Measurements from ENCODE around the gene NKX3-2. TPM values are rescaled to one million over a fixed set of nuclear protein-coding genes. Genes with fewer than 3 reads are reported as not detected.

The NKX3-2 gene
- total and polyA plus RNA-seq, 9 donors, result 0.09 to 0.84 (median 0.19) TPM

DNA sequence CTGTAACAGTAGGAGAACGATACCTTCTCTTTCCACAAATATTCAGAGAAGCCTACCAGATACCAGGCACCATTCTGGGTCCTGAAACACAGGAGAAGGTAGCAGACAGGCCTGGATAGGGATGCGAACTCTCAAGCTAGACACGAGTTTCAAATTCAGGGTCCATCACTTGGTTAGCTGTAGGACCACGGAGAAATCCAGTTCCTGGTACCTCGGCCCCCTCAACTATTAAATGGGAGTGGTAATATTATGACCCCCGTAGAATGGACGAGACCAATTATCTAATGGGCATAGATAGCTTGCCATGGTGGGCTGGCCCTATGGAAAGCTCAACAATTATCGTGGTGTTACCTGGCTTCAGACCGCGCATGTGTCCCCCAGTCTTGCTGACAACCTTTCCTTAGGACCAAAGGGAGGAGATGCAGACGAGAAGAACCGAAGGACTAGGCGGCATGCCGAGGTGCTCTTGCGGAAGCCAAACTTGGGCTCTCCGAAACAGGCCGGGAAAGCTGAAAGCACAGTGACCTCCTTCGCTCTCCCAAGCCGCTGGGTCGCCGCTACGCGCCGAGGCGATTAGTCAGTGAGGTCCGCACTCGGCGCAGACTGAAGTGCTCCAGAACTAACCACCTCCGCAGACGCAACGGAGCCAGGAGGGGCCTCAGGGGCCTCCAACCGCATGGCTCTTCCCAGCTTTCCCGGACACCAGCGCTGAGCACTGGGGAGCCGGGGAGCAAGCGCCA, 19.6 kb downstream of the NKX3-2 start:
- Histone ChIP-seq H3K27ac (ENCODE audit: low read length) (no peak overlapping the region), H3K27me3 (ENCODE audit: control insufficient read depth, insufficient read depth, low read length) (peaks cover 82% of the 10 kb centered on the region), H3K9me3 (replicated peaks; ENCODE audit: control insufficient read depth, low read depth, low read length) (peaks cover 12% of the 10 kb centered on the region), H3K4me3 (ENCODE audit: low read length) (no peak overlapping the region), H3K4me1 (ENCODE audit: control insufficient read depth, insufficient read depth, low read length) (peaks cover 8% of the 10 kb centered on the region), H3K36me3 (ENCODE audit: control insufficient read depth, insufficient read depth, low read length) (no peaks in the 10 kb centered on the region)
- DNase-seq, result no peak
- WGBS (ENCODE audit: insufficient coverage), result 3% methylated on average over 29 of the region's 36 CpGs

DNA sequence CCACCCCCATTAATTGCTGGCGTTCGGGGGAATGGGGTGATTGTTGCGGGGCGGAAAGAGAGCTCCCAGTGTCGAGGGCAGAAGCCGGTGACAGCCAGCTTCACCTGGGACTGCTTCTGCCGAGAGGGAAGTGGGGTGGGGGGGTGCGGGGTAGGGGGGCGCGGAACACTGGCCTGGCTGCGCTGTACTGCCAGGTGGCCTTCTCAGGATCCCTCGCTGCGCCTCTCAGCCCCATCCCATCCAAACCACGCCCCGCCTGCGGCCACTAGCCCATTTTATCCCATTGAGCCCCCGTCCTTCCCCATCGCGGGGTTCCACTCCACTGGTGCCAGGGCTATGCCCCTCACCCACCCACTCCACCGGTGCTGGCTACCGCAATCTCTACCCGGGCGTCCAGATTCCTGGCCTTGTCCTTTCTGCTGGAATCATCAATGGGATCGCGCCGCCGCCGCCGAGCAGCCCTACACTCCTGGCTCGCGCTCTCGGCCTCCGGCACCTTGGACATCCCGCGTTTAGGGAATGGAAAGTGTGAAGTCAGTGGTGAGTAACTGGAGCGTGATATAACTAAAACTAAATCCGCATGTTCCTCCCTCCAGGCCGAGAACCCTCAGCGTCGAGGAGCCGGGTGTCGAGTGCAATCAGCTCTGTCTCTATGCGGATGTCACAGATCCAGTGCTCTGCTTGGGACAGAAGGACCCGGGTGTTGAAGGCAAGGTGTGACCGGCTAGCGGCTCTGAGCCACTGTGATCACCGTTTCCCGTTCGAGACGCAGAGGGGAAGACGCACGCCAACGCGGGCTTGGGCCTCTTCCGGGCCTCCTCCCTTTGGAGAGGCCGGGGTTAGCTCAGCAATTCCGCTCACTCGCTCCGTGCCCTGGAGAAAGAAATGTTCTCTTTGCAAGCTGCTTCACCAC, 20.5 kb downstream of the NKX3-2 start:
- Histone ChIP-seq H3K36me3 (ENCODE audit: control insufficient read depth, insufficient read depth, low read length) (no peaks in the 10 kb centered on the region), H3K4me1 (ENCODE audit: control insufficient read depth, insufficient read depth, low read length) (peaks cover 4% of the 10 kb centered on the region), H3K27me3 (ENCODE audit: control insufficient read depth, insufficient read depth, low read length) (peaks cover 74% of the 10 kb centered on the region), H3K4me3 (ENCODE audit: low read length) (no peak overlapping the region), H3K27ac (ENCODE audit: low read length) (no peak overlapping the region), H3K9me3 (replicated peaks; ENCODE audit: control insufficient read depth, low read depth, low read length) (peaks cover 12% of the 10 kb centered on the region)
- WGBS (ENCODE audit: insufficient coverage), result 9% methylated on average over 35 of the region's 59 CpGs
- DNase-seq, result no peak

DNA sequence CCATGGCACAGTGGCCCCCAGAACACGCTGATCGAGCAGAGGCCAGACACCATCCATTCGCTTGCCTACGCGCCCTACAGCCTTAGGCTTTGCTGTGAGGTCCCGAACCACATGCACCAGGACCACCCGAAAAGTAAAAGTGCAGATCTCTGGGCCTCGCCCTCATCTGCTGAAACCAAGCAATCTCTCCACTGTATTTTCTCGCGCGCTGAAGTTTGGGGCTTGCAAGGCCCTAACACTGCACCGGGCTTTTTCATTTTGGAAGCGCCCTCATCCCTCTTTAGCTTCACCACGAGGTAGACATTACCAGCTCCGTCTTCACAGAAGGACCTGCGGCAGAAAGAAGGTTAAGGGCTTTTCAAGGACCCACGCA, 21.2 kb downstream of the NKX3-2 start:
- WGBS (ENCODE audit: insufficient coverage), result 10% methylated on average over 15 of the region's 17 CpGs
- H3K9me3 ChIP-seq (replicated peaks; ENCODE audit: control insufficient read depth, low read depth, low read length), result peaks cover 12% of the 10 kb centered on the region
- peaks cover 2% of the 10 kb centered on the region for H3K4me1 ChIP-seq (ENCODE audit: control insufficient read depth, insufficient read depth, low read length)
- H3K27ac ChIP-seq (ENCODE audit: low read length), result no peak overlapping the region
- peaks cover 69% of the 10 kb centered on the region for H3K27me3 ChIP-seq (ENCODE audit: control insufficient read depth, insufficient read depth, low read length)
- no peak for DNase-seq
- no peaks in the 10 kb centered on the region for H3K36me3 ChIP-seq (ENCODE audit: control insufficient read depth, insufficient read depth, low read length)
- H3K4me3 ChIP-seq (ENCODE audit: low read length), result no peak overlapping the region

DNA sequence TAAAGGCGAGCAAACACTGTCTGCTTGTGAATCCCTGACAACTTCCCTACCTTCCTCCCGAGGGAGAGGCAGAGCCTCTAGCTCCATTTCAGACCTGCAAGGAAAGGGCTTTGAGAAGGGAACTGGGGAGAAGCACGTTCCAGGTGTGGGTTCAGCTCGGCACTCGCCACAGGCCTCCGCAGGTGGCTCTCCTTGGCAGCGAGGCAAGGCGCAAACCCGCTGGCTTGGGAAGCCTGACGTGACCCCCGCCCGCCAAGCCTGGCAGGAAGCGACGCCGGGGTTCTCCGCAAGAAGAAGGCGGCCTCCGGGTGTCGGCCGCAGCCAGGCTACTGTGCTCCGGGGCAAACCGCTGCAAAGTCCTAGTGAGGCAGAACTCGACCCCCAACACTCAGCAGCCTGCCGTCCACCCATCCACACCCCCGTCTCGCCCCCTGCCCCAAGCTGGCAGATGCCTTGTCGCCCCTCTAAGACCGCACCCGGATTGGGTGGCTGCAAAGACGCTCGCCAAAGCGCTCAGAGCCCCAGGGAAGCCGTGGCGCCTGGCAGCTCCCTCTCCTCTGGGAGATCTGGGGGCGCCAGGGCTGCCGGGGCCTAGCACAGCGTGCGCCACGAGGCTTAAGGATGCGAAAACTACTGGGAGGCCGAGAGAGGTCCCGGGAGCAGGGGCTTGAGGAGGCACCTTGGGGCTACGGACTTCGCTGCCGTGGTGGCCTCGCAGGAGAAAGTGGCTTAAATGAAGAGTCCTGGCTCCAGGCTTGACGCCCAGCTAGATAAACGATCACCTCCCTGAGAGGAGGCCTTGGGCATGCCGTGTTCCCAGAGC, 21.8 kb downstream of the NKX3-2 start:
- no peak for DNase-seq
- H3K4me1 ChIP-seq (ENCODE audit: control insufficient read depth, insufficient read depth, low read length), result no peaks in the 10 kb centered on the region
- no peak overlapping the region for H3K4me3 ChIP-seq (ENCODE audit: low read length)
- 4% methylated on average over 46 of the region's 49 CpGs for WGBS (ENCODE audit: insufficient coverage)
- peaks cover 63% of the 10 kb centered on the region for H3K27me3 ChIP-seq (ENCODE audit: control insufficient read depth, insufficient read depth, low read length)
- H3K36me3 ChIP-seq (ENCODE audit: control insufficient read depth, insufficient read depth, low read length), result no peaks in the 10 kb centered on the region
- H3K27ac ChIP-seq (ENCODE audit: low read length), result no peak overlapping the region
- H3K9me3 ChIP-seq (replicated peaks; ENCODE audit: control insufficient read depth, low read depth, low read length), result peaks cover 12% of the 10 kb centered on the region

DNA sequence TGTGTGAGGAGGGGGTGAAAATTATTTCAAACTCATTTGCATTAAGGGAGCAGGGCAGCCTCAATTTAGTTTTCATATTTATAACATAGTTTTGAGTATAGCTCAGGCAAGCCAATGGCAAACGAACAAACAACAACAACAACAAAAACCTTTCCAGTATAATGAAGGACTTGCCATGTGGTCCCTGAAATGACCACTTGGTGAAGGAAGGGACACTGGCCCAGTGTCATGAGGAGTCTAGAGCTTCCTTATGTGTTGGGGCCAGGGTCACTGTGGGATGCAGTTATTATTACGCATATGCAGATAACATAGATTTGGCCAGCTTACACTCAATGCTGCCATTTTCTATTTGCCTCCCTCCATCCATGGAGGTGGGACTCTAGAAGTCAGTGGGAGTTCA, 23.3 kb downstream of the NKX3-2 start:
- H3K9me3 ChIP-seq (replicated peaks; ENCODE audit: control insufficient read depth, low read depth, low read length), result peaks cover 12% of the 10 kb centered on the region
- no peaks in the 10 kb centered on the region for H3K4me1 ChIP-seq (ENCODE audit: control insufficient read depth, insufficient read depth, low read length)
- H3K27ac ChIP-seq (ENCODE audit: low read length), result no peak overlapping the region
- H3K27me3 ChIP-seq (ENCODE audit: control insufficient read depth, insufficient read depth, low read length), result peaks cover 48% of the 10 kb centered on the region
- no peaks in the 10 kb centered on the region for H3K36me3 ChIP-seq (ENCODE audit: control insufficient read depth, insufficient read depth, low read length)
- no peak for DNase-seq
- no peak overlapping the region for H3K4me3 ChIP-seq (ENCODE audit: low read length)
- no CpG with 5 or more reads among the region's 2 CpGs for WGBS (ENCODE audit: insufficient coverage)

DNA sequence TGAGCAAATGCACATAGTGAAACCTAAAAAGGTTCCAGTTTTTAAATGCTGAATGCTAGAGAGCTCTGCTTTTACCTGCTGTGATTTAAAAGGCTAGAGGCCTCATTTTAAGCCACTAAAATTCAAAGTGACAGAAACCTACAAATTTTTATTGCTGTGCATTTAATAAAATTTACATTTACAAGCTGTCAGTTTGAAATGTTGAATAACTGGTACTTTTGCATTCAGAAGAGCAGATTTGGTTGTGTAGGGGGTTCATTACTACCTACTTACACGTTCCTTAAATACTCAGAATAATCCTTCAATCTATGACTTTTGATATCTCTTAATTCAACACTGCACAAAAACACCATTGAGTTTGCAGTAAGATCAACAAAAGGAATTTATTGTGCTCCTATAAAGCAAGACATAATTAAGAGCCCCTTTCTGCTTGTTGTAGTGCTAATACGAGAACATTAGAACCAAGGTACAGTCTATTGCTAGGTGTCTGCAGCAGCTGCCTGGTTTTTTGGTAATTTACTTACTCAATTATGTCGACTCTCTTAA, 27.9 kb downstream of the NKX3-2 start:
- no peak overlapping the region for H3K27ac ChIP-seq (ENCODE audit: low read length)
- H3K27me3 ChIP-seq (ENCODE audit: control insufficient read depth, insufficient read depth, low read length), result peaks cover 13% of the 10 kb centered on the region
- H3K4me1 ChIP-seq (ENCODE audit: control insufficient read depth, insufficient read depth, low read length), result no peaks in the 10 kb centered on the region
- H3K9me3 ChIP-seq (replicated peaks; ENCODE audit: control insufficient read depth, low read depth, low read length), result no peaks in the 10 kb centered on the region
- no peaks in the 10 kb centered on the region for H3K36me3 ChIP-seq (ENCODE audit: control insufficient read depth, insufficient read depth, low read length)
- no CpG with 5 or more reads among the region's 3 CpGs for WGBS (ENCODE audit: insufficient coverage)
- H3K4me3 ChIP-seq (ENCODE audit: low read length), result no peak overlapping the region
- no peak for DNase-seq

DNA sequence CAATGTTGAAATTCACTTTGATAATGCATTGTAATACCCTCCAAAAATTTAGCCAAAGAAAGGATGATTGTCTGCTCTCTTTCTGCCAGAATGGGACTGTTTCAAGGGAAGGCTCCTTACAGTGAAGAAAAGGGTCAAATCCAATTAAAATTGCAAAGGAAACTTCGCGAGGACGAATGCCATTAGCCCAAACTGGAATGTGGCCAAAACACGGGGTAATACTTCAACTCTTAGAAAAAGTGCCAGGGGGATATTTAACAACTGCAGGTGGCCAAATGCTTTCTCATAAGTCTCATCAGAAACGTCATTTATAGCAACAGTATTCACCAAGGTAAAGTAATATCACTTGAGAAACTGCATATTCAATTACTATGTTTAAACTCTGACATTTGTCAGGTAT, 29.0 kb downstream of the NKX3-2 start:
- DNase-seq, result no peak
- peaks cover 8% of the 10 kb centered on the region for H3K27me3 ChIP-seq (ENCODE audit: control insufficient read depth, insufficient read depth, low read length)
- no peaks in the 10 kb centered on the region for H3K4me1 ChIP-seq (ENCODE audit: control insufficient read depth, insufficient read depth, low read length)
- no peaks in the 10 kb centered on the region for H3K36me3 ChIP-seq (ENCODE audit: control insufficient read depth, insufficient read depth, low read length)
- WGBS (ENCODE audit: insufficient coverage), result 4% methylated on average over 3 of the region's 5 CpGs
- H3K4me3 ChIP-seq (ENCODE audit: low read length), result no peak overlapping the region
- no peaks in the 10 kb centered on the region for H3K9me3 ChIP-seq (replicated peaks; ENCODE audit: control insufficient read depth, low read depth, low read length)
- H3K27ac ChIP-seq (ENCODE audit: low read length), result no peak overlapping the region

DNA sequence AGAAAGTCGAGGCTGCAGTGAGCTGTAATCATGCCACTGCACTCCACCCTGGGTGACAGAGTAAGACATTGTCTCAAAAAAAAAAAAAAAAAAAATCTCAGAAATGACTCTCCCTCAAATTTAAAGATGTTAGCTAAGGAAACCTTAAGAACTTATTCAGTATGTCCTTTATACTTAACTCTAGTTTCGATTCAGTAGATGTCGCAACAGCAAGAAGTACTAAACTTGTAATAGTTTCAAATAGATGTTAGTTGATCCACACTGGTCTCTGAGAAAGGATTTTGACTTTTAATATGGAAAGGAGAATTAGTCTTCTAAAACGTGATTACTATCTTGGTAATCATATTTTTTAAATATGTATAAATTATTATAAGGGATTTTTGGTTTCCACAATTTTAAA, 29.6 kb downstream of the NKX3-2 start:
- WGBS (ENCODE audit: insufficient coverage), result no CpG with 5 or more reads among the region's 4 CpGs
- Histone ChIP-seq H3K4me3 (ENCODE audit: low read length) (no peak overlapping the region), H3K27me3 (ENCODE audit: control insufficient read depth, insufficient read depth, low read length) (peaks cover 8% of the 10 kb centered on the region), H3K27ac (ENCODE audit: low read length) (no peak overlapping the region), H3K36me3 (ENCODE audit: control insufficient read depth, insufficient read depth, low read length) (no peaks in the 10 kb centered on the region), H3K4me1 (ENCODE audit: control insufficient read depth, insufficient read depth, low read length) (no peaks in the 10 kb centered on the region), H3K9me3 (replicated peaks; ENCODE audit: control insufficient read depth, low read depth, low read length) (no peaks in the 10 kb centered on the region)
- DNase-seq, result no peak

DNA sequence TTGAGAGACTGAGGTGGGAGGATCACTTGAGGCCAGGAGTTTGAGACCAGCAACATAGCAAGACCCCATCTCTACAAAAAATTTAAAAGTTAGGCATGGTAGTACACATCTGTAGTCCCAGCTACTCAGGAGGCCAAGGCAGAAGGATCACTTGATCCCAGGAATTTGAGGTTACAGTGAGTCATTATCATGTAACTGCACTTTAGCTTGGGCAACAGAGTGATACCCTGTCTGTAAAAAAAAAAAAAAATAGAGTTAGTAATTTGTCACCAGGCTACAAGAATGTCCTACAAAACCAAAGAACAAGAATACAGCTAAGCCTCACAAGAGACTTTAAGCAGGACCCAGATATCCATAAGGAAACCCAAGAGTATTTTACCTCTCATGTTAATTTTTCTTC, 33.2 kb downstream of the NKX3-2 start:
- Histone ChIP-seq H3K27me3 (ENCODE audit: control insufficient read depth, insufficient read depth, low read length) (peaks cover 5% of the 10 kb centered on the region), H3K27ac (ENCODE audit: low read length) (no peak overlapping the region), H3K9me3 (replicated peaks; ENCODE audit: control insufficient read depth, low read depth, low read length) (no peaks in the 10 kb centered on the region), H3K4me3 (ENCODE audit: low read length) (no peak overlapping the region), H3K36me3 (ENCODE audit: control insufficient read depth, insufficient read depth, low read length) (no peaks in the 10 kb centered on the region), H3K4me1 (ENCODE audit: control insufficient read depth, insufficient read depth, low read length) (no peaks in the 10 kb centered on the region)
- no peak for DNase-seq

DNA sequence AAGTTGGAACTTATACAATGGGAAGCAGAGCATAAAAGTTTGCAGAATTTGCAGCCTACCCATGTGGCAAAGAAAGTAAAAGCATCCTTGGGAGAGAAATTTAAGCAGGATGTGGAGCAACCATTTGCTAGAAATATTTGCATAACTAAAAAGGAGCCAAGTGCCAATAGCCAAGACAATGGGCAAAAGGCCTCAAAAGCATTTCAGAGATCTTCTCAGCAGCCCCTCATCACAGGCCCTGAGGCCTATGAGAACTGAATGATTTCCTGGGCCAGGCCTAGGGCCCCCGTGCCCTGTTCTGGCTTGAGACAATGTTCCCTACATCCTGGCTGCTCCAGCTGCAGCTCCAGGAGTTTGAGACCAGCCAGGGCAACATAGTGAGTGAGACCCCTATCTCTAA, 34.9 kb downstream of the NKX3-2 start:
- no peak overlapping the region for H3K4me3 ChIP-seq (ENCODE audit: low read length)
- WGBS (ENCODE audit: insufficient coverage), result no CpG with 5 or more reads among the region's 1 CpG
- H3K36me3 ChIP-seq (ENCODE audit: control insufficient read depth, insufficient read depth, low read length), result no peaks in the 10 kb centered on the region
- H3K27me3 ChIP-seq (ENCODE audit: control insufficient read depth, insufficient read depth, low read length), result peaks cover 3% of the 10 kb centered on the region
- H3K9me3 ChIP-seq (replicated peaks; ENCODE audit: control insufficient read depth, low read depth, low read length), result no peaks in the 10 kb centered on the region
- H3K4me1 ChIP-seq (ENCODE audit: control insufficient read depth, insufficient read depth, low read length), result no peaks in the 10 kb centered on the region
- H3K27ac ChIP-seq (ENCODE audit: low read length), result no peak overlapping the region
- no peak for DNase-seq
